HL-60 (cell line): ENCODE measurements around the gene PCBP2.
"Not testable (repeated sequence)": the region's sequence is repeated elsewhere in the genome, so short reads cannot be mapped to it uniquely, and the experiment has no call there.

ENCODE experiments used
- DNase-seq, 2 experiments: peaks; one replicate each; pipeline ENCODE4 v3.0.0-alpha.2; 2010 to 2020; ENCODE audit warnings: low read depth in 1 of 2, low spot score in 1 of 2
- H3K27ac ChIP-seq: fragments of 250-450 bp; sonication (Bioruptor Pico); replicated peaks from 2 replicates; pipeline ENCODE4 v1.5.1; 2020; ENCODE audit warnings: mild to moderate bottlenecking, moderate library complexity
- H3K27me3 ChIP-seq: fragments of 250-450 bp; sonication (Bioruptor Pico); 2 replicates; pipeline ENCODE4 v1.5.1; 2021; ENCODE audit warnings: mild to moderate bottlenecking, moderate library complexity; ENCODE audit not compliant: insufficient read depth, poor library complexity, severe bottlenecking
- H3K4me3 ChIP-seq: replicated peaks from 2 replicates; pipeline ENCODE4 v1.5.1; 2011; ENCODE audit warnings: mild to moderate bottlenecking, control low read depth, low read length; ENCODE audit not compliant: insufficient read depth
- GABPA ChIP-seq: IDR thresholded peaks from 2 replicates; pipeline ENCODE4 v1.6.1; 2012; ENCODE audit warnings: low read depth
- POLR2AphosphoS5 ChIP-seq: IDR thresholded peaks from 2 replicates; pipeline ENCODE4 v1.6.1; 2012; ENCODE audit warnings: low read depth
- SPI1 ChIP-seq: IDR thresholded peaks from 2 replicates; pipeline ENCODE4 v1.6.1; 2012; ENCODE audit warnings: low read depth, mild to moderate bottlenecking, borderline replicate concordance
- TF ChIP-seq, protein P1 (sequence below): IDR thresholded peaks from 2 replicates; pipeline ENCODE4 v1.6.1; 2012; ENCODE audit warnings: low read depth; ENCODE audit not compliant: insufficient replicate concordance
- TF ChIP-seq, protein P2 (sequence below): IDR thresholded peaks from one replicate; pipeline ENCODE4 v1.5.1; 2011; ENCODE audit warnings: low read length, control low read depth, inconsistent platforms; ENCODE audit not compliant: insufficient read depth

The PCBP2 gene

DNA sequence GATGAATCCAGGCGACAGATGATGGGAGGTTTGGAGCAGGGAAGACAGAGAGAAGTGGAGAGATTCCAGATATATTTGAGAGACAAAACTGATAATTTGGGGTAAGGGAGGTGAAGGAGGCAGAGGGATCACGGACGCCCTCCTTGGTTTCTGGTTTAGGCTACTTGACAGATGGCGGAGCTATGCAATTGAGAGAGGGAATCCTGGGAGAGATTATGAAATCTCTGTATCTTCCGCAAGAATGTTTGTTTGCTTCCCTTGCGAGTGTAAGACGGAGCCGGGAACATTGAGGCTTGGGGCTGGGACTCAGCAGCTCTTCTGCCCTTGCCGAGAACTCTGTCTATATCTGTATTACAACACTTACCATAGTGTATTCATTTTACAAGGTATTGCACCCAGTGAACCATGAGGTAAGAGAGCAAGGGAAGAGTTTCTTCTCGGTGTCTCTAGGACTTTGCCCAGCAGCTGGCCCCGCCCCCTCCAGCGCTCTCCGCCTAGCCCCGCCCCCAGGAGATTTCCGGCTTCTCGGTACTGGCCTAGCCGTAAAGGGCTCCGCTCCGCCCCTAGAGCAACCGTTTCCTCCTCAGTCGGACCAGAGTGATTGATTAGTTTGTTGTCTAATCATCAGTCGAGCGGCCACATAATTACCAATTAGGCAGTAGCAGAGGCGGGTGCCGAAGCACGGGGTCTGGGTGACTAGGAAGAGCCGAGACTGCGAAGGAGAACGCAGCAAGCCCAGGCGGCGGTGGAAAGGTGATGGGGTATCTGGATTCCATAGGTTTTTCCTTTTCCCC, 10.7 kb upstream of the PCBP2 start, which contains the start of gene PRR13:
PRR13 (plus strand) TSS at position 695 of the 794 bp plus-strand sequence. CDS start 981 bp downstream, outside the sequence.
- no peak for TF ChIP-seq GABPA
- TF ChIP-seq, protein P1, sequence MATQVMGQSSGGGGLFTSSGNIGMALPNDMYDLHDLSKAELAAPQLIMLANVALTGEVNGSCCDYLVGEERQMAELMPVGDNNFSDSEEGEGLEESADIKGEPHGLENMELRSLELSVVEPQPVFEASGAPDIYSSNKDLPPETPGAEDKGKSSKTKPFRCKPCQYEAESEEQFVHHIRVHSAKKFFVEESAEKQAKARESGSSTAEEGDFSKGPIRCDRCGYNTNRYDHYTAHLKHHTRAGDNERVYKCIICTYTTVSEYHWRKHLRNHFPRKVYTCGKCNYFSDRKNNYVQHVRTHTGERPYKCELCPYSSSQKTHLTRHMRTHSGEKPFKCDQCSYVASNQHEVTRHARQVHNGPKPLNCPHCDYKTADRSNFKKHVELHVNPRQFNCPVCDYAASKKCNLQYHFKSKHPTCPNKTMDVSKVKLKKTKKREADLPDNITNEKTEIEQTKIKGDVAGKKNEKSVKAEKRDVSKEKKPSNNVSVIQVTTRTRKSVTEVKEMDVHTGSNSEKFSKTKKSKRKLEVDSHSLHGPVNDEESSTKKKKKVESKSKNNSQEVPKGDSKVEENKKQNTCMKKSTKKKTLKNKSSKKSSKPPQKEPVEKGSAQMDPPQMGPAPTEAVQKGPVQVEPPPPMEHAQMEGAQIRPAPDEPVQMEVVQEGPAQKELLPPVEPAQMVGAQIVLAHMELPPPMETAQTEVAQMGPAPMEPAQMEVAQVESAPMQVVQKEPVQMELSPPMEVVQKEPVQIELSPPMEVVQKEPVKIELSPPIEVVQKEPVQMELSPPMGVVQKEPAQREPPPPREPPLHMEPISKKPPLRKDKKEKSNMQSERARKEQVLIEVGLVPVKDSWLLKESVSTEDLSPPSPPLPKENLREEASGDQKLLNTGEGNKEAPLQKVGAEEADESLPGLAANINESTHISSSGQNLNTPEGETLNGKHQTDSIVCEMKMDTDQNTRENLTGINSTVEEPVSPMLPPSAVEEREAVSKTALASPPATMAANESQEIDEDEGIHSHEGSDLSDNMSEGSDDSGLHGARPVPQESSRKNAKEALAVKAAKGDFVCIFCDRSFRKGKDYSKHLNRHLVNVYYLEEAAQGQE: peak; percentile 40
- TF ChIP-seq POLR2AphosphoS5: peak; percentile 86
- DNase-seq: peak; percentile 95 to 100
- Histone ChIP-seq H3K27ac (peak within 1 kb of the TSS; percentile 88), H3K27me3 (no peaks in the 10 kb centered on the region), H3K4me3 (peak within 1 kb of the TSS; percentile 80)

DNA sequence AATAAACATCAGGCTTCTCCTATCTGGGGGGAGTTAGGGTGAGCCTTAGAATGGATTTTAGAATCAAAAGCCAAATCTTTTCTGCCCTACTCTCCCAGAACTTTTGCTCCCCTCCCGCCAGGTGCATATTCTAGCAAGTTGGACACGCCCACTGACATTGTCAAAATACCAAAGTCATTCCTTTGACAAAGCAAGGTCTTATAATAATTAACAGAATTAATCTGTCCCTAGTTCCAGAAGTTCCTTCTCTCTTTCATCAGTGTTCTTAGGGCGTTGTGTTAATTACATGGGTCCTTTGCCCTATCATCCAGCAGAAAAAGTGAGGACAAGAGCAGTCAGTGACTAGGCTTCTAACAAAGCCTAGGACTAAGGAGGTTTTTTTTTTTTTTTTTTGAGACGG, 7.9 kb upstream of the PCBP2 start:
- no peak for TF ChIP-seq SPI1
- TF ChIP-seq, protein P1: no peak
- Histone ChIP-seq H3K27me3 (no peaks in the 10 kb centered on the region), H3K4me3 (no peak overlapping the region), H3K27ac (no peak overlapping the region)
- DNase-seq: no peak

DNA sequence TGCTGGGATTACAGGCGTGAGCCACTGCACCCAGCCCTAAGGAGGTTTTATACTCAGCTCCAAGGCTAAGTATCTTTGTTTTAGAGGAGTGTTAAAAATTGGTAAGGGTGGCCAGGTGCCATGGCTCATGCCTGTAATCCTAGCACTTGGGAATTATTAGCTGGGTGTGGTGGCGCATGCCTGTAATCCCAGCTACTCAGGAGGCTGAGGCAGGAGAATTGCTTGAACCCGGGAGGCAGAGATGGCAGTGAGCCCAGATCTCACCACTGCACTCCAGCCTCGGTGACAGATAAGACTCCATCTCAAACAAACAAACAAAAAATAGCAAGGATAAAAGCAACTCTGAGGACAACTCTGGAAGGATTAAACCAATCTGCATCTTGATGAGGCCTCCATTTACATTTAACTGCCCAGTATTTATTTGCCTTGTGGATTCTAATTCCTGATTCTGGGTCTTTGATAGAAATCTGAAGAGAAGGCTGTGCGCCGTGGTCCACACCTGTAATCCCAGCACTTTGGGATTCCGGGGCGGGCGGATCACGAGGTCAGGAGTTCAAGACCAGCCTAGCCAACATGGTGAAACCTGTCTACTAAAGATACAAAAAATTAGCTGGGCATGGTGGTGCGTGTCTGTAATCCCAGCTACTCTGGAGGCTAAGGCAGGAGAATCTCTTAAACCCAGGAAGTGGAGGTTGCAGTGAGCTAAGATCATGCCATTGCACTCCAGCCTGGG, 7.1 kb upstream of the PCBP2 start:
- not testable (repeated sequence) for H3K27ac ChIP-seq, DNase-seq, H3K27me3 ChIP-seq, H3K4me3 ChIP-seq

DNA sequence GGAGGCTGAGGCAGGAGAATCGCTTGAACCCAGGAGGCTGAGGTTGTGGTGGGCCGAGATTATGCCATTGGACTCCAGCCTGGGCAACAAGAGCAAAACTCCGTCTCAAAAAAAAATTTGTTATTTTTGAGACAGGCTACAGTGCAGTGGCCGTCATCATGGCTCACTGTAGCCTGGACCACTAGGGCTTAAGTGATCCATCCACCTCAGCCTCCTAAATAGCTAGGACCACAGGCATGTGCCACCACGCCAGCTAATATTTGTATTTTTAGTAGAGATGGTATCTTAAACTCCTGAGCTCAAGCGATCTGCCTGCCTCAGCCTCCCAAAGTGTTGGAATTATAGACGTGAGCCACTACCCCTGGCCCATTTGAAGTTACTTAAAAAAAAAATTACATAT, 966 bp upstream of the PCBP2 start:
- no peak overlapping the region for H3K27ac ChIP-seq
- no peak overlapping the region for H3K4me3 ChIP-seq
- TF ChIP-seq, protein P2, sequence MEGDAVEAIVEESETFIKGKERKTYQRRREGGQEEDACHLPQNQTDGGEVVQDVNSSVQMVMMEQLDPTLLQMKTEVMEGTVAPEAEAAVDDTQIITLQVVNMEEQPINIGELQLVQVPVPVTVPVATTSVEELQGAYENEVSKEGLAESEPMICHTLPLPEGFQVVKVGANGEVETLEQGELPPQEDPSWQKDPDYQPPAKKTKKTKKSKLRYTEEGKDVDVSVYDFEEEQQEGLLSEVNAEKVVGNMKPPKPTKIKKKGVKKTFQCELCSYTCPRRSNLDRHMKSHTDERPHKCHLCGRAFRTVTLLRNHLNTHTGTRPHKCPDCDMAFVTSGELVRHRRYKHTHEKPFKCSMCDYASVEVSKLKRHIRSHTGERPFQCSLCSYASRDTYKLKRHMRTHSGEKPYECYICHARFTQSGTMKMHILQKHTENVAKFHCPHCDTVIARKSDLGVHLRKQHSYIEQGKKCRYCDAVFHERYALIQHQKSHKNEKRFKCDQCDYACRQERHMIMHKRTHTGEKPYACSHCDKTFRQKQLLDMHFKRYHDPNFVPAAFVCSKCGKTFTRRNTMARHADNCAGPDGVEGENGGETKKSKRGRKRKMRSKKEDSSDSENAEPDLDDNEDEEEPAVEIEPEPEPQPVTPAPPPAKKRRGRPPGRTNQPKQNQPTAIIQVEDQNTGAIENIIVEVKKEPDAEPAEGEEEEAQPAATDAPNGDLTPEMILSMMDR: no peak
- TF ChIP-seq SPI1: no peak
- TF ChIP-seq POLR2AphosphoS5: no peak
- TF ChIP-seq, protein P1: no peak
- no peak for TF ChIP-seq GABPA
- DNase-seq: no peak
- no peaks in the 10 kb centered on the region for H3K27me3 ChIP-seq
